Vagina (tissue), 2 donors: Measurements from ENCODE around the gene CDHR3.

Experiments
- POLR2A ChIP-seq, 2 donors: fragments of 450-650 bp; IDR thresholded peaks; one replicate each; pipeline ENCODE4 v1.6.1; 2017; ENCODE audit warnings: antibody characterized with exemption in 2 of 2, mild to moderate bottlenecking in 2 of 2, moderate library complexity in 2 of 2
- TF ChIP-seq, protein P1 (sequence below), 3 experiments: fragments of 450-650 bp in 2 of 3; fragments of 200-600 bp in 1 of 3; sonication (generic) in 1 of 3; IDR thresholded peaks; one replicate each; pipeline ENCODE4 v1.5.1; 2017 to 2019; ENCODE audit warnings: antibody characterized with exemption in 3 of 3, mild to moderate bottlenecking in 2 of 3, moderate library complexity in 2 of 3

DNA sequence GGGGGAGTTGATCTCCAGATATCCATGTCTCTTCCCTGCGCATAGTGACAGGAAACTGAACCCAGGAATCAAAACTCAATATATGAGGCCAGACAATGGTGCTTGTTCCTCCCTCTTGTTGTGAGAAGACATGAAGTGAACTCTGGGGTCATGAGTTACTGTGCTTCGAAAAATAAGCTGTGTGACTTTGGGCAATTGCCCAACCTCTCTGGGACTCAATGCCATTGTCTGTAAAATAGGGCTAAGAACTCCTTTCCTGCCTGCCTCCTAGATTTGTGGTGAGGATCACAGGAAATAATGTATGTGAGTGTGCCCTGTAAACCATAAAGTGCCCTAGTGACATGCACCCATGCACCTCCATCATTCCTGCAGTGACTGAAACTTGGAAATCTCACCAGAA, 100.6 kb downstream of the CDHR3 start:
- TF ChIP-seq, protein P1, sequence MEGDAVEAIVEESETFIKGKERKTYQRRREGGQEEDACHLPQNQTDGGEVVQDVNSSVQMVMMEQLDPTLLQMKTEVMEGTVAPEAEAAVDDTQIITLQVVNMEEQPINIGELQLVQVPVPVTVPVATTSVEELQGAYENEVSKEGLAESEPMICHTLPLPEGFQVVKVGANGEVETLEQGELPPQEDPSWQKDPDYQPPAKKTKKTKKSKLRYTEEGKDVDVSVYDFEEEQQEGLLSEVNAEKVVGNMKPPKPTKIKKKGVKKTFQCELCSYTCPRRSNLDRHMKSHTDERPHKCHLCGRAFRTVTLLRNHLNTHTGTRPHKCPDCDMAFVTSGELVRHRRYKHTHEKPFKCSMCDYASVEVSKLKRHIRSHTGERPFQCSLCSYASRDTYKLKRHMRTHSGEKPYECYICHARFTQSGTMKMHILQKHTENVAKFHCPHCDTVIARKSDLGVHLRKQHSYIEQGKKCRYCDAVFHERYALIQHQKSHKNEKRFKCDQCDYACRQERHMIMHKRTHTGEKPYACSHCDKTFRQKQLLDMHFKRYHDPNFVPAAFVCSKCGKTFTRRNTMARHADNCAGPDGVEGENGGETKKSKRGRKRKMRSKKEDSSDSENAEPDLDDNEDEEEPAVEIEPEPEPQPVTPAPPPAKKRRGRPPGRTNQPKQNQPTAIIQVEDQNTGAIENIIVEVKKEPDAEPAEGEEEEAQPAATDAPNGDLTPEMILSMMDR (IDR thresholded peaks at IDR 0.05), result no peak
- no peak for TF ChIP-seq POLR2A (IDR thresholded peaks at IDR 0.05)
